Pancreas (tissue), 10 donors: Measurements from ENCODE around the gene TUBB2A. TPM values are rescaled to one million over a fixed set of nuclear protein-coding genes. Genes with fewer than 3 reads are reported as not detected.
"Not testable (repeated sequence)": the region's sequence is repeated elsewhere in the genome, so short reads cannot be mapped to it uniquely, and the experiment has no call there.

Source experiments
- ATAC-seq, 4 donors: fragments of 200-7000 bp; cut with Tn5 transposase; one replicate each; pipeline versions ENCODE4 v1.8.0 to v1.9.1; 2020; ENCODE audit warnings: mild to moderate bottlenecking in 4 of 4, moderate library complexity in 4 of 4
- DNase-seq, 6 donors: peaks; one replicate each; pipeline ENCODE4 v3.0.0-alpha.2; 2020
- FAIRE-seq: peaks from 2 replicates; lab custom pipeline; 2012; peaks lifted over from hg19 to GRCh38; lab: Jason Lieb, UNC
- H3K27ac ChIP-seq, 4 donors: fragments of 200-600 bp; sonication (generic); 1 replicate in 3 of 4; 2 replicates in 1 of 4; pipeline versions ENCODE4 v1.5.0 to v1.8.0; 2020
- H3K27me3 ChIP-seq, 4 donors: fragments of 200-600 bp; one replicate each; pipeline ENCODE4 v1.8.0; 2021
- H3K36me3 ChIP-seq, 3 donors: fragments of 200-600 bp; sonication (generic) in 1 of 3; one replicate each; pipeline versions ENCODE4 v1.5.0 to v1.8.0; 2020 to 2021
- H3K4me1 ChIP-seq, 3 donors: fragments of 200-600 bp; one replicate each; pipeline ENCODE4 v1.8.0; 2021
- H3K4me3 ChIP-seq, 4 donors: fragments of 200-600 bp; sonication (generic) in 2 of 4; one replicate each; pipeline versions ENCODE4 v1.5.0 to v1.8.0; 2020 to 2021
- H3K9me3 ChIP-seq, 4 donors: fragments of 200-600 bp; one replicate each; pipeline ENCODE4 v1.8.0; 2021
- CTCF ChIP-seq, 4 donors: fragments of 200-600 bp; sonication (generic) in 3 of 4; IDR thresholded peaks; one replicate each; pipeline versions ENCODE4 v1.5.0 to v1.8.0; 2021; ENCODE audit warnings: antibody characterized with exemption in 4 of 4
- WGBS, 2 donors: extraction: QIAGEN DNeasy Blood & Tissue Kit; methylation state at CpG; one replicate each; pipeline ENCODE4 v1.1.7; 2013; 5-methylcytosine and 5-hydroxymethylcytosine counted together
- intact Hi-C, 3 donors: fragments of 100-400 bp; cut with DNase I; formaldehyde crosslinking; loops; one replicate each; pipeline versions ENCODE4 v1.11.1 to v1.14.2; 2022
- polyA plus RNA-seq, 2 donors: library from polyadenylated mRNA; stranded (reverse); fragments of 200-250 nt; gene quantifications; one replicate each; pipeline ENCODE4 v1.2.3, GENCODE V29; 2013
- total RNA-seq, 6 donors: library from RNA; stranded (reverse); fragmentation: NEBNext Ultra II Directional in 4 of 6; extraction: Animal tissue kit (Norgen Biotek cat#: 25700) in 4 of 6; gene quantifications; one replicate each; pipeline versions ENCODE4 v1.2.1 to v1.2.4, GENCODE V29; 2021 to 2023
- donor health status: healthy with polysubstance abuse.
- donor health status: DM: no; HTN: no; CAD: no; lungs with moderate emphysema.
- donor health status: DM: no; HTN: no; CAD: no.
- donor health status: control.
- donor health status: control.
- donor health status: Bipolar disorder and iron deficiency.
- donor health status: DM: yes; HTN: yes; CAD: no.
- donor health status: DM: no; HTN: no; CAD: no.
- donor health status: DM: no; HTN: no; CAD: no.
- donor health status: DM: yes; HTN: yes; CAD: no.

The TUBB2A gene
- total and polyA plus RNA-seq, 8 donors = 16.3 to 55.9 (median 20.8) TPM

DNA sequence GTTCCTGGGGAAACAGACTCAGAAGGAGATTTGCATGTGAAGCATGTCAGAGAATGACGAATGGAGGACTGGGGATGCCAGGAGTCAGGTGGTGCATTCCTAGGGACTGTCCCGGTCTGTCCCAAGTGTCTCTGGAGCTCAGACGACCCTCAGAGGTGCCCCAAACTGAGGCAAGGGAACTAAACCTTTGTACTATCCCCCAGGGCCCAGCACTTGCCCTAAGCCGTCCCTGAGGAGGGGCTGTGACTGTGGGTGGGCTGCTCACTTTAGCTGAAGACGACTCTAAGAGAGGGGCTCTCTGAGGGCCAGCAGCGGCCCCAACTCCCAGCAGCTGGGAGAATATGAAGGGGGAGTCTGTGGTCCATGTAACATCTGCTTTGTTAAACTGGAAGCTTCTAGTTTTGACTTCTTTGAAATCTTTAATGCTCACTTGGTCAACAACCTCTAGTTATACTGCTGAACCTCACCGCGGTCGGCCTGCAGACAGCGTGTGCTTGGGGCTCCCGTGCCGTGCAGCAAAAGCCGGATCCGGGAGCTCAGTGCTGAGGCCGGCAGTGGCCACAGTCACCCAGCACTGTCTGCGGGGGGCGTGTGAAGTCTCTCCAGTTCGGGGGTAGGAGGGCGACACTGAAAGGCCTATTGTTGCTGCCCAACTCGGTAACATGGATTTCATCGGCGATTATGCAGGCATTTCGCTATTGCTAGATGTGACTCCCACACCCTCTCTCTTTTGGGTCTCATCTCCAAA, 35.9 kb upstream of the TUBB2A start:
- Histone ChIP-seq H3K4me3 (no peak overlapping the region), H3K36me3 (no peaks in the 10 kb centered on the region), H3K9me3 (no peaks in the 10 kb centered on the region), H3K27me3 (no peaks in the 10 kb centered on the region), H3K4me1 (peaks cover 0 to 5% (median 0%) of the 10 kb centered on the region in 3 donors), H3K27ac (no peak overlapping the region)
- 83 to 85% methylated on average over 23 of the region's 23 CpGs for WGBS, 2 donors
- no peak for ATAC-seq
- no peak for DNase-seq
- FAIRE-seq = no peak
- no peak for TF ChIP-seq CTCF (IDR thresholded peaks at IDR 0.05)
- intact Hi-C loops = no loop called here

DNA sequence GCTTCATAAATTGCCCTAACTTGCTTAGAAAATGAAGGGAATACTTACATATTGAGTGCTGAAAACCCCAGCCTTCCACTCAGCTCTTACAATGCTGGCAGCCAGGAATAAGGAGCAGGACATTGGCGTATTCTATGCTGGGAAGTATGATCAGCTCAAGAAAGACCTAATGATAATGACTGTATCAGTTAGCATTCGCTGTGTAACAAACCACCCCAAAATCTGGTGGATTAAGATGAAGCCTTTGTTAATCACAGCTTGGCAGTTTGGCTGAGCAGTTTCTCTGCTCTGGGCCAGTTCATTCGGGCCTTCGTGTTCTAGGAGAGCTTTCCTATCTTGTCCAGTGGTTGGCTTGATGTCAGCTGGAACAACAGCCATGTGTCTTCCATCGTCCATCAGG, 33.4 kb upstream of the TUBB2A start:
- FAIRE-seq (no peak), DNase-seq (no peak), ATAC-seq (no peak)
- H3K4me3 ChIP-seq = no peak overlapping the region
- no peak overlapping the region for H3K27ac ChIP-seq
- no peaks in the 10 kb centered on the region for H3K9me3 ChIP-seq
- no peaks in the 10 kb centered on the region for H3K36me3 ChIP-seq
- no peaks in the 10 kb centered on the region for H3K4me1 ChIP-seq
- 92 to 94% methylated on average over 5 of the region's 5 CpGs for WGBS, 2 donors
- no peak for TF ChIP-seq CTCF (IDR thresholded peaks at IDR 0.05)
- intact Hi-C loops = no loop called here
- H3K27me3 ChIP-seq = no peaks in the 10 kb centered on the region

DNA sequence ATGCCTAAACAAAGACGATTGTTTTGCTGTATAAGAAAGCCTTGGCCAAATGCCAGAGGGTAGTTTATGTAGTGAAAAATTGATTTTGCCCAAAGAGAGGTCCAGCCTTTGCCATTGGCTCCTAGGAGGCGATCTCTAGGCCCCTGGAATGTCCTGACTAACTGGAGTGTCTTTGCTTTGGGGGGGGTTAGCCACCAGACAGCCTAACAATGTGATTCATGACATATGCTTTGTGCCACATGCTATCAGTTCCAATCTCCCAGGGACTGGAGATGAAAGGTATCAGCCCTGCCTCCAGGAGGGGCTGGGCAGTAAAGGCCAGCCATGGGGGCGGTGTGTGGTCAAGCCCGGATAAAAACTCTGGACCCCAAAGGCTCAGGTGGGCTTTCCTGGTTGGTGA, 32.7 kb upstream of the TUBB2A start:
- ATAC-seq = no peak
- intact Hi-C loops = no loop called here
- TF ChIP-seq CTCF (IDR thresholded peaks at IDR 0.05) = no peak
- Histone ChIP-seq H3K27me3 (no peaks in the 10 kb centered on the region), H3K36me3 (no peaks in the 10 kb centered on the region), H3K27ac (no peak overlapping the region), H3K4me3 (no peak overlapping the region), H3K4me1 (no peaks in the 10 kb centered on the region), H3K9me3 (no peaks in the 10 kb centered on the region)
- FAIRE-seq = no peak
- no peak for DNase-seq
- WGBS, 2 donors = 64 to 79% methylated on average over 4 of the region's 4 CpGs

GRCh38 chr6:3189192-3189591, 31.8 kb upstream of the TUBB2A start:
- H3K27me3 ChIP-seq, H3K36me3 ChIP-seq, DNase-seq, H3K9me3 ChIP-seq, H3K4me1 ChIP-seq, ATAC-seq, FAIRE-seq, H3K27ac ChIP-seq, intact Hi-C loops, H3K4me3 ChIP-seq: not testable (repeated sequence)
- WGBS, 2 donors = 90 to 94% methylated on average over 10 of the region's 10 CpGs

DNA sequence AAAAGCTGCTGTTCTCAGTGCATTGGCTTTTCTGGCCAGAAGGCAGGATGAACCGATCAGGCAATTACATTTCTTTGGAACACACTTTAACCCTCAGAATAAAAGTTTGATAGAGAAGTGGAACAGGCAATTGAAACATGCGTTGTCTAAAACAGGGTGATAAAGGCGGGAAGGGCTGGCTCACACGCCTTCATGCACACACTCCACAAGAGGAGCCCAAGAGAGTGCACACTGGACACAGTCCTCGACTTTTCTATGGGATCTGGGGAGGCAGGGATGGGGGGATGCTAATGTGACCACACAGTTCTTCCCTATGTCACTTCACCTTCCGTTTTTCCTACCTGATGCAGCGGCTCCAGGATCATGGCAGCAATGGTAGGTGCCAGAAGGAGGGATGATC, 30.9 kb upstream of the TUBB2A start:
- no peak for TF ChIP-seq CTCF (IDR thresholded peaks at IDR 0.05)
- intact Hi-C loops = no loop called here
- no peaks in the 10 kb centered on the region for H3K4me1 ChIP-seq
- no peaks in the 10 kb centered on the region for H3K36me3 ChIP-seq
- H3K9me3 ChIP-seq = no peaks in the 10 kb centered on the region
- ATAC-seq (no peak), FAIRE-seq (no peak), DNase-seq (no peak)
- no peaks in the 10 kb centered on the region for H3K27me3 ChIP-seq
- WGBS, 2 donors = 81 to 91% methylated on average over 7 of the region's 7 CpGs
- H3K4me3 ChIP-seq = no peak overlapping the region
- no peak overlapping the region for H3K27ac ChIP-seq
